ENCODE measurements around the gene PECR. TPM values are rescaled to one million over a fixed set of nuclear protein-coding genes. Genes with fewer than 3 reads are reported as not detected.
A peak's percentile ranks its signal among the peaks of the same experiment; 100 is the strongest.

PECR gene
- total RNA-seq, 1 experiment from 2014 or later = 13.9 TPM

- TF ChIP-seq PRDM15 (CRISPR knock-in tag; IDR thresholded peaks at IDR 0.05) (no peak), USF2 (CRISPR knock-in tag; IDR thresholded peaks at IDR 0.05) (peak; percentile 97), KAT7 (CRISPR knock-in tag; IDR thresholded peaks at IDR 0.05; ENCODE audit: borderline replicate concordance) (peak; percentile 90), JUN (CRISPR knock-in tag; IDR thresholded peaks at IDR 0.05) (no peak; the same call in 1 of the 2 replicates), NR2C2 (CRISPR knock-in tag; IDR thresholded peaks at IDR 0.05) (no peak), ZNF425 (CRISPR knock-in tag; conservative IDR thresholded peaks at IDR 0.05) (no peak), CREM (CRISPR knock-in tag; IDR thresholded peaks at IDR 0.05) (no peak), ZNF281 (CRISPR knock-in tag; IDR thresholded peaks at IDR 0.05) (no peak; the same call in 1 of the 2 replicates), ZNF532 (CRISPR knock-in tag; IDR thresholded peaks at IDR 0.05; ENCODE audit: borderline replicate concordance) (no peak), NFE2L1 (CRISPR knock-in tag; IDR thresholded peaks at IDR 0.05) (no peak), MLX (CRISPR knock-in tag; IDR thresholded peaks at IDR 0.05) (no peak; the same call in 1 of the 2 replicates), ZMAT4 (CRISPR knock-in tag; IDR thresholded peaks at IDR 0.05) (no peak), RELA (CRISPR knock-in tag; IDR thresholded peaks at IDR 0.05; ENCODE audit: borderline replicate concordance) (no peak), CTCF (IDR thresholded peaks at IDR 0.05) (no peak), PREB (CRISPR knock-in tag; IDR thresholded peaks at IDR 0.05; ENCODE audit: borderline replicate concordance) (no peak; the same call in 1 of the 2 replicates), CDX4 (CRISPR knock-in tag; IDR thresholded peaks at IDR 0.05; ENCODE audit: borderline replicate concordance) (no peak), NR1H2 (CRISPR knock-in tag; IDR thresholded peaks at IDR 0.05) (no peak), GTF2I (CRISPR knock-in tag; conservative IDR thresholded peaks at IDR 0.05) (no peak), FOXJ3 (CRISPR knock-in tag; IDR thresholded peaks at IDR 0.05; ENCODE audit: borderline replicate concordance) (no peak)
Measured at GRCh38 chr2:216081487-216082116, at the start of gene PECR, which contains the start of gene TMEM169 (continued).
